Measurements from ENCODE around the gene FNBP1.

Gene FNBP1

GRCh38 chr9:129853614-129854013 is 189.4 kb downstream of the FNBP1 start:
- H3K27me3 ChIP-seq = no peaks in the 10 kb centered on the region
- peaks cover 9% of the 10 kb centered on the region for H3K4me1 ChIP-seq
- H3K36me3 ChIP-seq = peaks cover 27% of the 10 kb centered on the region
- no peak for TF ChIP-seq CTCF (IDR thresholded peaks at IDR 0.05; ENCODE audit: low read depth, low read length)
- H3K4me3 ChIP-seq (ENCODE audit: low read depth, low read length) = no peak overlapping the region
- no peak for DNase-seq
- no peaks in the 10 kb centered on the region for H3K9me3 ChIP-seq

- TF ChIP-seq CTCF (IDR thresholded peaks at IDR 0.05; ENCODE audit: low read depth, low read length) = no peak
- Histone ChIP-seq H3K4me3 (ENCODE audit: low read depth, low read length) (no peak overlapping the region), H3K4me1 (peaks cover 9% of the 10 kb centered on the region), H3K27me3 (no peaks in the 10 kb centered on the region), H3K9me3 (no peaks in the 10 kb centered on the region), H3K36me3 (peaks cover 19% of the 10 kb centered on the region)
- peak; percentile 46 for DNase-seq
Observed at GRCh38 chr9:129852579-129852978, 190.4 kb downstream of the FNBP1 start.

GRCh38 chr9:129851821-129852220 is 191.2 kb downstream of the FNBP1 start:
- no peak for DNase-seq
- no peaks in the 10 kb centered on the region for H3K27me3 ChIP-seq
- H3K4me3 ChIP-seq (ENCODE audit: low read depth, low read length) = no peak overlapping the region
- peaks cover 4% of the 10 kb centered on the region; the same call in 1 of the 2 replicates for H3K4me1 ChIP-seq
- TF ChIP-seq CTCF (IDR thresholded peaks at IDR 0.05; ENCODE audit: low read depth, low read length) = no peak
- peaks cover 19% of the 10 kb centered on the region for H3K36me3 ChIP-seq
- H3K9me3 ChIP-seq = no peaks in the 10 kb centered on the region

- Histone ChIP-seq H3K27me3 (no peaks in the 10 kb centered on the region), H3K4me1 (peaks cover 4% of the 10 kb centered on the region; the same call in 1 of the 2 replicates), H3K4me3 (ENCODE audit: low read depth, low read length) (no peak overlapping the region), H3K36me3 (peaks cover 19% of the 10 kb centered on the region), H3K9me3 (no peaks in the 10 kb centered on the region)
- no peak for TF ChIP-seq CTCF (IDR thresholded peaks at IDR 0.05; ENCODE audit: low read depth, low read length)
- DNase-seq = no peak
Observed at GRCh38 chr9:129850821-129851550, 192.0 kb downstream of the FNBP1 start.

GRCh38 chr9:129849901-129850300 is 193.1 kb downstream of the FNBP1 start:
- no peak for DNase-seq
- Histone ChIP-seq H3K36me3 (peaks cover 17% of the 10 kb centered on the region), H3K4me1 (peaks cover 14% of the 10 kb centered on the region), H3K27me3 (no peaks in the 10 kb centered on the region), H3K4me3 (ENCODE audit: low read depth, low read length) (no peak overlapping the region), H3K9me3 (no peaks in the 10 kb centered on the region)
- no peak for TF ChIP-seq CTCF (IDR thresholded peaks at IDR 0.05; ENCODE audit: low read depth, low read length)

- DNase-seq = no peak
- H3K36me3 ChIP-seq = peaks cover 15% of the 10 kb centered on the region
- H3K4me1 ChIP-seq = peaks cover 15% of the 10 kb centered on the region
- no peak for TF ChIP-seq CTCF (IDR thresholded peaks at IDR 0.05; ENCODE audit: low read depth, low read length)
- H3K4me3 ChIP-seq (ENCODE audit: low read depth, low read length) = no peak overlapping the region
- no peaks in the 10 kb centered on the region for H3K27me3 ChIP-seq
- no peaks in the 10 kb centered on the region for H3K9me3 ChIP-seq
Observed at GRCh38 chr9:129848712-129849441, 194.1 kb downstream of the FNBP1 start.

Data from BE2C (cell line).